ENCODE measurements around the gene GNAI1.

GRCh38 chr7:80155374-80155773 lies 20.7 kb downstream of the GNAI1 start:
- TF ChIP-seq CTCF (IDR thresholded peaks at IDR 0.05; ENCODE audit: low read depth, low read length, missing input control) (no peak), YY1 (IDR thresholded peaks at IDR 0.05) (no peak), EGR1 (IDR thresholded peaks at IDR 0.05; ENCODE audit: low read depth in 2 of 2) (no peak), GABPA (IDR thresholded peaks at IDR 0.05 in 1 of 2, conservative IDR thresholded peaks at IDR 0.05 in 1 of 2) (no peak), RAD21 (IDR thresholded peaks at IDR 0.05) (no peak), JUND (IDR thresholded peaks at IDR 0.05) (no peak), REST (IDR thresholded peaks at IDR 0.05) (no peak)
